HG02610 (cell line): ENCODE data around the gene SH3RF1.
"Not testable (repeated sequence)": the region's sequence is repeated elsewhere in the genome, so short reads cannot be mapped to it uniquely, and the experiment has no call there.

Experiments
- ATAC-seq: cut with Tn5 transposase; IDR thresholded peaks from one replicate; pipeline ENCODE4 v1.9.1; 2021; ENCODE audit warnings: mild to moderate bottlenecking, moderate library complexity; ENCODE audit not compliant: unreplicated experiment

SH3RF1 gene

GRCh38 chr4:169270810-169271691, at the start of gene SH3RF1:
SH3RF1 (minus strand) TSS chr4:169270956; CDS start chr4:169269212, 1,744 bp downstream.
- ATAC-seq = peak; percentile 63

- ATAC-seq = no peak
Measured at GRCh38 chr4:169315530-169316343, 45.0 kb upstream of the SH3RF1 start.

GRCh38 chr4:169314906-169315305, 44.1 kb upstream of the SH3RF1 start:
- ATAC-seq = no peak

GRCh38 chr4:169313732-169314131, 43.0 kb upstream of the SH3RF1 start:
- no peak for ATAC-seq

GRCh38 chr4:169312690-169313422, 42.1 kb upstream of the SH3RF1 start:
- no peak for ATAC-seq

GRCh38 chr4:169311643-169312365, 41.0 kb upstream of the SH3RF1 start:
- peak; percentile 82 for ATAC-seq

GRCh38 chr4:169309326-169309967, 38.7 kb upstream of the SH3RF1 start:
- no peak for ATAC-seq

- no peak for ATAC-seq
Measured at GRCh38 chr4:169307576-169307975, 36.8 kb upstream of the SH3RF1 start.

GRCh38 chr4:169305651-169306050, 34.9 kb upstream of the SH3RF1 start:
- ATAC-seq = no peak

GRCh38 chr4:169305173-169305572, 34.4 kb upstream of the SH3RF1 start:
- no peak for ATAC-seq

- peak; percentile 46 for ATAC-seq
Measured at GRCh38 chr4:169295822-169296221, 25.1 kb upstream of the SH3RF1 start.

- ATAC-seq = peak; percentile 83
Measured at GRCh38 chr4:169293343-169294176, 22.8 kb upstream of the SH3RF1 start.

GRCh38 chr4:169287983-169288382, 17.2 kb upstream of the SH3RF1 start:
- not testable (repeated sequence) for ATAC-seq

- ATAC-seq = no peak
Measured at GRCh38 chr4:169286562-169287301, 16.0 kb upstream of the SH3RF1 start.

GRCh38 chr4:169283114-169283509, 12.4 kb upstream of the SH3RF1 start:
- no peak for ATAC-seq

GRCh38 chr4:169282429-169283113, 11.8 kb upstream of the SH3RF1 start:
- ATAC-seq = no peak

GRCh38 chr4:169279108-169279507, 8.4 kb upstream of the SH3RF1 start:
- no peak for ATAC-seq

GRCh38 chr4:169278624-169279023, 7.9 kb upstream of the SH3RF1 start:
- ATAC-seq = no peak
